HG03103 (cell line): ENCODE data around the gene GHRH.

Experiments used
- ATAC-seq: cut with Tn5 transposase; IDR thresholded peaks from one replicate; pipeline ENCODE4 v1.9.1; 2021; ENCODE audit warnings: low read depth; ENCODE audit not compliant: unreplicated experiment

GHRH gene

GRCh38 chr20:37291724-37292126 lies 30.1 kb upstream of the GHRH start:
- no peak for ATAC-seq

GRCh38 chr20:37290158-37290810 lies 28.7 kb upstream of the GHRH start:
- no peak for ATAC-seq

- ATAC-seq: no peak
These were observed 26.5 kb upstream of the GHRH start for GRCh38 chr20:37288091-37288490.

- ATAC-seq: no peak
These were observed 24.2 kb upstream of the GHRH start for GRCh38 chr20:37285664-37286374.

GRCh38 chr20:37284691-37285161 lies 23.1 kb upstream of the GHRH start:
- ATAC-seq: no peak

GRCh38 chr20:37283530-37284195 lies 22.0 kb upstream of the GHRH start:
- no peak for ATAC-seq

GRCh38 chr20:37282556-37282955 lies 20.9 kb upstream of the GHRH start:
- no peak for ATAC-seq

GRCh38 chr20:37280403-37280802 lies 18.8 kb upstream of the GHRH start:
- no peak for ATAC-seq

GRCh38 chr20:37279820-37280219 lies 18.2 kb upstream of the GHRH start:
- ATAC-seq: no peak

GRCh38 chr20:37278966-37279590 lies 17.5 kb upstream of the GHRH start:
- ATAC-seq: no peak

GRCh38 chr20:37277253-37277593 lies 15.6 kb upstream of the GHRH start:
- ATAC-seq: no peak

GRCh38 chr20:37276494-37277252 lies 15.1 kb upstream of the GHRH start:
- ATAC-seq: peak; percentile 48

- no peak for ATAC-seq
These were observed 13.4 kb upstream of the GHRH start for GRCh38 chr20:37274851-37275524.

- ATAC-seq: no peak
These were observed 12.4 kb upstream of the GHRH start for GRCh38 chr20:37273988-37274387.

- no peak for ATAC-seq
These were observed 9.8 kb upstream of the GHRH start for GRCh38 chr20:37271421-37271768.

GRCh38 chr20:37270576-37271420 lies 9.2 kb upstream of the GHRH start:
- no peak for ATAC-seq

- ATAC-seq: no peak
These were observed 6.2 kb upstream of the GHRH start for GRCh38 chr20:37267667-37268313.

GRCh38 chr20:37266940-37267666 lies 5.5 kb upstream of the GHRH start:
- ATAC-seq: no peak
